SHP77 (cell line): ENCODE results near the gene ALDH1A1.

ENCODE experiments used
- DNase-seq, 2 experiments: peaks; one replicate each; lab custom pipeline; 2025; lab: John Stamatoyannopoulos, UW

ALDH1A1 gene

DNA sequence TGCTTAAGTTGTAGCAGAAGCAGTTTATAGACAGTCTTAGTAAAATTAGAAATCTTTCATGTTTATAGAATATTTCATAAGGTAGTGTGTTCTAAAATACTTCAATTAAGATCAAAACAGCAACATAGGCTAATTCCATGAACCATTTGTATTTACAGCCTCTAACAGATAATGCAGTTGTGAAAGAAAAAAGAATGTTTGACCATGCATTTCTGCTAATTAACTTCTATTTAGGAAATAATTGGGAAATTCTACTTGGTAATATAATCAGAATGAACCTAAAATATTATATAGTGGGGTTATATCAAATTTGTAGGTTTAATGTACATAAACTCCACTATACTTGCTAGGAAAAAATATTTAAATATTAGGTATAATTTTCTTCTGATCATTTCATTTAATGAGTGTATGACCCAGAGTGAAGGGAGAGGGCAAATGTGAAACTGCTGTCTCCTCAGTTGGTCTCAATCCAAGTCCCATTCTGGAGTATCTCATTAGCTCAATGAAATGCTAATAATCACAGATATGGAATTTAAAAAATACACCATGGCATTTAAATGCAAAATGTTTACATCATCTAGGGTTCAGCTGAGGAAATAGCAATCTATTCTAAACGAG lies 34.9 kb downstream of the ALDH1A1 start:
- DNase-seq, result no peak

- DNase-seq, result no peak
Observed at GRCh38 chr9:72915659-72916058, 37.2 kb downstream of the ALDH1A1 start.

DNA sequence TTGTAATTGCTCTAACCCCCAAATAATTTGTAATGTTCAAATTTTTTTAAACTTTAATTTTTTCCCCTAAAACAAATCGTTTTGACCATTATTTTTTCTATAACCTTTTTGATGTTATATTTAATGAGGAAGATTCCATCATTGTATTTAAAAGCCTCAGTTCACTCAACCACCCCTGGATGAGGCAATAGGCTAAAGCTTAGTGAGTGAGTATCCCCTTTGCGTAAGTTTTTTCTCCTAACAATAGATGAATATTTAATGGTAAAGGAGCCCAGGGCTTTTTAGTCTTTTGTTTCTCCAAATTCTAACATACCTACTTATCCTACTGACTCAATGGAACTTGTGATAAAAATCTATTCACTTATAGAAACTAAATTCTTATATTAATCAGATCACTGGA lies 38.1 kb downstream of the ALDH1A1 start:
- DNase-seq, result no peak

DNA sequence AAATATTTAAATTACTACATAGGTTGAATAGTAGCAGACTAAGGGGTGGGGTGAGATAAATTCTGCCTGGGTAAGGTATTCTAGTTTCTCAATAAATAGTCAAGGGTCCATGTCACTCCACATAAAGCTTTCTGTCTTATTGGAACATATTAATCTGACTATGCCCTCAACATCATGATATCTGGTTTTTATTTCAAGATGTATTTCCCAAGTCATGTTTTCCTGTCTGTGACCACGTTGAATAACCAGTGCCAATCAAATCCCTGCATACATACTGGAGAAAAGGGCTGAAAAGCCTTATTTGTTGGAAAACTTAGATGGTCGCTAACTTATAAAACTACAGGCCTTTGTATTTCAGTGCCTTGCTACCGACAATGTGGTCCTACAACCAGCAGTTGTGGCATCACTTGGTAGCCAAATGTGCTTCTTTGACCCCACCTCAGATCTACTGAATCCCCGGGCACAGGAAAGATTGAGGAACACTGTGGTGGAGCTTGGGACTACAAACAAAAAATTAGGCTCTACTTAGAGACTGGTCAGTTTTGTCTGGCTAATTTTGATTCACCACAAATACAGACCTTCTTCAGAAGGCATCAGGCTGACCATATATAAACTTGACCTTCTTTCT lies 39.4 kb downstream of the ALDH1A1 start:
- DNase-seq, result no peak

DNA sequence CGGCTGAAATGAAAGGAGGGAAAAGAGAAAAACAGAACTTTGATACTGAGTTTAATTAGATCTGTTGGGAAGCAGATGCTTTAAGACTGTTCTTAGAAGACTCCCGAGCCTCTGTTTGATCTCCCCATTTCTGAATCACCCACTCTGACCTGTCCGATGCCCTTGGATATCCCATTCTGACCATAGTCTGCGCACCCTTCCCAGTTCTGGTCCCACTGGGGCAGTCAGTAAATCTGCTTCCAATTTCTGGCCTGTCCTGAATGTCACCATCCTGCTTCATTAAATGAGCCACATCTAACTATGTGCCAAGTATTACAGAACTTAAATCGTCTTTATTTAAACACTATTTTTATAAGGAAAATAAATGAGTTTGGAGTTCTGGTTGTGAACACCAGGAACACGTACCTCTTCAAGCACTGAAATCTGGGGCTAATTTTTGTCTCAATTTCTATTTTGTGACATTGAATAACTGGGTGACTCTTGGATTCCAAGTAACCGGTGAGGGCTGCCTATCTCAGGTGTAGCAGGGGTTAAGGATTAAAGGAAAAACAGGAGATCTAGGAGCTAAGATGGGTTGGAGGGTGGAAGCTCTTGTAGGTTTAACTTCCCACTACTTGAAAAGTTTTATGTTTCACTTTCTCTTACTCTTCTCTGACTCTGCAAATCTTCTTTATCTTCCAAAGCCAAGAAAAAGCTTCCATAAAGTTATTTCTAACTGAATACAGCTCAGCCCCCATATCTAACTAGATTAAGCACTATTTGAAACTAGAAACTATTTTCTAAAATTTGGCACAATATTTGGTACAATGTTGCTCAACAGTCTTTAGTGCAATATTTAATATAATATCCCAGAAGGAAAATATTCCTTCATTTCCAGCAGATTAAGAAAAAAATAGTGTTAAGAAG lies 40.1 kb downstream of the ALDH1A1 start:
- no peak for DNase-seq

DNA sequence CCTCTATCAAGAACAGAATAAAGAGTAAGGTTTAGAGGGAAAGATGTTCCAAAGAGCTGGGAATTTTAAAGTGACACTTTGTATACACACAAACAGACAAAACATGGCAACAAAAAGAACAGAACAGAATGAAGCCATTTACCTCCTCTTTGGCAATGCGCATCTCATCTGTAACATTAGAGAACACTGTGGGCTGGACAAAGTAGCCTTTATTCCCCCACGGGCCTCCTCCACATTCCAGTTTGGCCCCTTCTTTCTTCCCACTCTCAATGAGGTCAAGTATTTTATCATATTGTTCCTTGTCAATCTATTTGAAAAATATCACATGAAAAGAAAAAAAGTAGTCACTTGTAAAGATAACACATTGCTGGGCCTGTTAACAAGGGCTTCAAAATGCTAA lies 41.0 kb downstream of the ALDH1A1 start:
- DNase-seq, result no peak

DNA sequence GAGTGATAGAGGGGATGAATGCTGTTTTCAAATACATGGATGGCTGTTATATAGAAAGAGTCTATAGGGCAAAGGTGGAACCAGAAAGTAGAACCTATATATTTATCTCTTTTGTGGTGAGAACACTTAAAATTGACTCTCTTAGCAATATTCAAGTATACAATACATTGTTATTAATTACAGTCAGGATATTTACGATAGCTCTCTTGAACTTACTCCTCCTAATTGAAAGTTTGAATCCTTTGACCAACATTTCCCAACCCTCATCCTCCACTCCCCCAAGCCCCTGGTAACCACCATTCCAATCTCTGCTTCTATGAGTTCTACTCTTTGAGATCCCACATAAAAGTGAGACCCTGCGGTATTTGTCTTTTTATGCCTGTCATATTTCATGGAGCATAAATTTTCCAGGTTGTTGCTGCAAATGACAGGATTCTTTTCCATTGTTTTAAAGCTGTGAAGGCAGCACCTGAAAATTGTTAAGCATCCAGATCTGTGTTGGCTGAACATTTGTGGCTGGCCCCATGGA lies 41.5 kb downstream of the ALDH1A1 start:
- no peak for DNase-seq

DNA sequence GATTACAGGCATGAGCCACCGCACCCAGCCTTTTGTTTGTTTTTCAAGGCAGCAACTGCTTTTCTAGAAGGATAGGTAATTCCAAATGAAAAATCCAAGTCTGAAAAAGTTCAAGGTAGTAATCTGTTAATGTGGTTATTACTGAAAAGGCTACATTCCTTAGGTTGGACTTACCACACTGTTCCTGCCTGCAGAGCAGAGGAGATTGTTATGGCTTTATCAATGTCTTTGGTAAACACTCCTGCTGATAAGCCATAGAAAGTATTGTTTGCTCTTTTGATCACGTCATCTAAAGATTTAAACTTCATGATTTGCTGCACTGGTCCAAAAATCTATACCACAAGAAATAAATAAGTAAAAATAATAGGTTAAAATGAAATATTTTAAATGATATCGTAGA lies 43.4 kb downstream of the ALDH1A1 start:
- DNase-seq, result no peak

DNA sequence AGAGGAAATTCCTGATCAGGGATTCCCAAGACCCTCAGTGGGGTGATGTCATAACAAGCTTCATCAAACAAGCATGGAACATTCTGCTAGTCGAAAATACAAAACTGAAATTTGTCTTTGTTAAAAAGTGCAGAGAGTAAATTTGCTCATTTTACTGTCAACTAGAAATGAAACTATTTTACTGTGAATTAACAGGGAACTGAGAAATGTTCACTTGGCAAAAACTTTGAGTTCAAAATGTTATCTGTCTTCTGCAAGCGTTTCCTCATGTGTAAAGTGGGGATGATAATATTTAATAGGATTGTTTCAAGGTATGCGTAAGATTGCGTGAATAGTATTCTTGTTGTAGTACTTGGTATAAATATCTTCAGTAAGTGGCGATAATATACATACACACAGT lies 45.4 kb downstream of the ALDH1A1 start:
- no peak for DNase-seq

DNA sequence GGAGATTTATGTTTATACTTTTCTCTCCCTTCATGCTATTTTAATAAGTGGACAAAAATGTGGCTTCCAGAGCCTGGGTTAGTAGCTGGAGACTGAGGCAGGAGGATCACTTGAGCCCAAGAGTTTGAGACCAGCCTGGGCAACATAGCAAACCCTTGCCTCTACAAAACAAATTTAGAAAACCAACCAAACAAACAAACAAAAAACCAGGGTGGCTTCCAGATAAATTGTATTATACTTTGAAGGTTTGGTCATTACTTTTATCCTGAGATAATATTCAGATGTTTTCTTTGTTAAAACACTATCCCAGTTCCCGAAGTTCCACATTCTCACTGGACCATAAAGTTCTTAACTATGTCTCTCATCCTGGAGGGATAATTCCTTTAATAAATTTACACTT lies 46.0 kb downstream of the ALDH1A1 start:
- no peak for DNase-seq

- DNase-seq, result no peak
Observed at GRCh38 chr9:72905514-72906480, 47.1 kb downstream of the ALDH1A1 start.

- no peak for DNase-seq
Observed at GRCh38 chr9:72904267-72905093, 48.4 kb downstream of the ALDH1A1 start.

- no peak for DNase-seq
Observed at GRCh38 chr9:72903103-72903502, 49.8 kb downstream of the ALDH1A1 start.

GRCh38 chr9:72902268-72902667 lies 50.6 kb downstream of the ALDH1A1 start:
- DNase-seq, result no peak

DNA sequence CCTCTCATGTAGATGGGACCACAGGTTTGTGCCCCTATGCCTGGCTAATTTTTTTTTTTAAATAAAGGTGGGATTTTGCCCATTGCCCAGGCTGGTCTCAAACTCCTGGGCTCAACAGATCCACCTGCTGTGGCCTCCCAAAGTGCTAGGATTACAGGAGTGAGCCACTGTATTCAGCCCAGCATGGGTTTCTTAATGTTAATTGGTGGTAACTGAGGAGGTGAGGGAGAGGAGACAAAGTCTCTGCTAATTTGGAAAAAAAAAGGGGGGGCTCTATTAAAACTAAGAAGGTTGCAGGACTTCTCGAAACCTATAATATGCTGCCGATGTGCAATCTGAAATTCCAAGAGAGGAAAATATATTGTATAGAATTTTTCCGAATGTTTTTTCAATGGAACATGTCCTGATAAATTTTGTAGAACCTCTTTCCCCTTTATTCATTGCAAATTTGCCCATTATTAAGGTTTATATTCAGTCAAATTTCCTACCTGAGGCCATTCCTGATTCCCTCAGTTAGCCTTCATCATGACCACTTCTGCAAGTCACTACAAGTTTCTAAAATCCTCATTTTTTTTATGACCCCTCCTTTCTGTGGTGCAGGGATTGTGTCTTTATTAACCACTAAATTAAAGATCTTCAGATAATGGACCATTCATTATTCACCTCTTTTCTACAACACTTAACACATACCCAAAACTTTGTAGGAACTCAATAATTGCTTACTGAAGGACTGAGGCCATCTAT lies 52.9 kb downstream of the ALDH1A1 start:
- no peak for DNase-seq

DNA sequence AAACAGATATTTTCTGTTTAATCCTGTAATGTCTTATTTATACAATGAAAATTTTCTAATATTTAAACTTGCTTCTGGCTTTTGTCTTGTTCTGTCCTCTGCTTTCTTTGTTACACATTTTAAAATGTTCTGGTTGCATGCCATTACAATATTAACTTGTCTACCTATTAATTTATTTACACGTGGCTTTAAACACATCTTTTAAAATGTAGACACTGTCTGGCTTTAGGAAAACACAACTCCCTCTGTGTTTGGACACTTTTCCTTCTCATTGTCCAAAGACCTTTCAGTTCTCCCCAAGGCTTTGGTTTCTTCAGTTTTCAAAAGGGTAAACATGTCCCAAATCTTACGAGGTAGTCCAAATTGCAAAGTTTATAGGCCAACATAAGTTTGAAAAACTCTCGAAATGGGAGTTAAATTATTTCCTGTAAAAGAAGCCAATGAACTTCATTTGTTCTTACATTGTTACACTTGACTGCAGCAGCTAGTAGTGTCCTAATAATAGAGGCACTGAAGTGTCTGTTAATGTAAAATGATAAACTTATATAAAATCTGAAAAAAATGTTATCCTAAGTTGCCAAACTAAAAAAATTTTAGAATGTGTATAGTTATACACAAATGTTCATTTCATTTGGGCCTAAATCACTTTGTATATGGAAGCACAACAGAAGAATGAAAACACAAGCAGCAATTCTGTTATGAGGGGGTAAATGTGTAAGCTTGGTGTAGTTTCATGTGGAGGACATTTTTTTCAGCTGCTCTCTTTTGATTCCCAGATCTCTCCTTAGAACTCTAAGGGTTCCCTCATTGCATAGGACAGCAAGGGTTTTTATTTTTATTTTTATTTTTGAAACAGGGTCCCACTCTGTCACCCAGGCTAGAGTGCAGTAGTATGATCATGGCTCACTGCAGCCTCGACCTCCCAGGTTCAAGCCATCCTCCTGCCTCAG lies 53.8 kb downstream of the ALDH1A1 start:
- DNase-seq, result no peak

GRCh38 chr9:72898360-72898759 lies 54.5 kb downstream of the ALDH1A1 start:
- DNase-seq, result no peak

- DNase-seq, result no peak
Observed at GRCh38 chr9:72897069-72897649, 55.7 kb downstream of the ALDH1A1 start.
